HG02884 (cell line): Measurements from ENCODE around the gene HAND2.

Source experiments
- ATAC-seq: cut with Tn5 transposase; IDR thresholded peaks from one replicate; pipeline ENCODE4 v1.9.1; 2021; ENCODE audit warnings: mild to moderate bottlenecking, moderate library complexity; ENCODE audit not compliant: unreplicated experiment

The HAND2 gene

GRCh38 chr4:173529477-173530325, at the start of gene HAND2:
HAND2 (minus strand) TSS chr4:173530229; CDS start chr4:173529289, 940 bp downstream.
- ATAC-seq = no peak

GRCh38 chr4:173578956-173579355, 48.9 kb upstream of the HAND2 start:
- no peak for ATAC-seq

- no peak for ATAC-seq
Observed at GRCh38 chr4:173577963-173578362, 47.9 kb upstream of the HAND2 start.

GRCh38 chr4:173575482-173576152, 45.6 kb upstream of the HAND2 start:
- ATAC-seq = no peak

- no peak for ATAC-seq
Observed at GRCh38 chr4:173573725-173574124, 43.7 kb upstream of the HAND2 start.

GRCh38 chr4:173573286-173573685, 43.3 kb upstream of the HAND2 start:
- ATAC-seq = no peak

- no peak for ATAC-seq
Observed at GRCh38 chr4:173572493-173573129, 42.6 kb upstream of the HAND2 start.

- no peak for ATAC-seq
Observed at GRCh38 chr4:173571620-173572019, 41.6 kb upstream of the HAND2 start.

GRCh38 chr4:173565281-173565680, 35.3 kb upstream of the HAND2 start:
- ATAC-seq = no peak

GRCh38 chr4:173564461-173564860, 34.4 kb upstream of the HAND2 start:
- ATAC-seq = no peak

GRCh38 chr4:173560896-173561295, 30.9 kb upstream of the HAND2 start:
- no peak for ATAC-seq

- no peak for ATAC-seq
Observed at GRCh38 chr4:173556398-173557131, 26.5 kb upstream of the HAND2 start.

GRCh38 chr4:173547889-173548288, 17.9 kb upstream of the HAND2 start:
- ATAC-seq = no peak

- no peak for ATAC-seq
Observed at GRCh38 chr4:173546776-173547175, 16.7 kb upstream of the HAND2 start.

GRCh38 chr4:173545440-173545839, 15.4 kb upstream of the HAND2 start:
- no peak for ATAC-seq

- no peak for ATAC-seq
Observed at GRCh38 chr4:173543266-173543665, 13.2 kb upstream of the HAND2 start.

- ATAC-seq = no peak
Observed at GRCh38 chr4:173539986-173540385, 10.0 kb upstream of the HAND2 start.

GRCh38 chr4:173538909-173539445, 8.9 kb upstream of the HAND2 start:
- no peak for ATAC-seq

GRCh38 chr4:173538148-173538908, 8.3 kb upstream of the HAND2 start:
- ATAC-seq = no peak

- ATAC-seq = no peak
Observed at GRCh38 chr4:173537613-173538147, 7.7 kb upstream of the HAND2 start.
